ENCODE results near the gene LAMB1. TPM values are rescaled to one million over a fixed set of nuclear protein-coding genes. Genes with fewer than 3 reads are reported as not detected.

Gene LAMB1
- total RNA-seq, 1 donor from 2014 or later = not detected

DNA sequence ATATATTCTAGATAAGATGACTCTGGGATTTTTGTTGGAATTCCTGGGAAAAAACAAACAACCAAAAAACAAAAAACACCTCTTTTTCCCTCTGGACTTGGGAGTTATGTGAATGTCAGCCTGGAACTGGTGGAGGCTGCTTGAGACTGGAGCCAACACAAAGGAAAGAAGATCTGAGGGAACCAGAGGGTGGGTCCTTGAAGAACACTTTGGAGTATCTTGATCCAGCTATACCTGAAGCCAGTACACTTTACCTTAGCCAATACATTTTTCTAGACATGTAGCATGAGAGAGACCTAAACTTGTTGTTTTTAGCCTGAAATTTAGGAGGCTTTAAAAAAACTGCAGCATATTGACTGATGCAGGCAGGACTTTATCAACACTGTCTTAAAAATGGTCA is 5.9 kb upstream of the LAMB1 start:
- H3K4me3 Mint-ChIP-seq = no peak overlapping the region
- H3K27ac Mint-ChIP-seq = no peak overlapping the region
- intact Hi-C loops (cut with micrococcal nuclease) = loop anchor here (10.0 kb wide), 1 partner anchor 136 kb away; no protein-coding TSS in a partner anchor
- no peaks in the 10 kb centered on the region for H3K36me3 Mint-ChIP-seq (ENCODE audit: low read depth)
- DNase-seq (no peak), ATAC-seq (ENCODE audit: low read depth) (no peak)
- H3K27me3 Mint-ChIP-seq = peaks cover 35% of the 10 kb centered on the region
- POLR2A ChIA-PET = no interaction called here
- CTCF ChIA-PET = no interaction called here
- TF ChIP-seq, protein P1, sequence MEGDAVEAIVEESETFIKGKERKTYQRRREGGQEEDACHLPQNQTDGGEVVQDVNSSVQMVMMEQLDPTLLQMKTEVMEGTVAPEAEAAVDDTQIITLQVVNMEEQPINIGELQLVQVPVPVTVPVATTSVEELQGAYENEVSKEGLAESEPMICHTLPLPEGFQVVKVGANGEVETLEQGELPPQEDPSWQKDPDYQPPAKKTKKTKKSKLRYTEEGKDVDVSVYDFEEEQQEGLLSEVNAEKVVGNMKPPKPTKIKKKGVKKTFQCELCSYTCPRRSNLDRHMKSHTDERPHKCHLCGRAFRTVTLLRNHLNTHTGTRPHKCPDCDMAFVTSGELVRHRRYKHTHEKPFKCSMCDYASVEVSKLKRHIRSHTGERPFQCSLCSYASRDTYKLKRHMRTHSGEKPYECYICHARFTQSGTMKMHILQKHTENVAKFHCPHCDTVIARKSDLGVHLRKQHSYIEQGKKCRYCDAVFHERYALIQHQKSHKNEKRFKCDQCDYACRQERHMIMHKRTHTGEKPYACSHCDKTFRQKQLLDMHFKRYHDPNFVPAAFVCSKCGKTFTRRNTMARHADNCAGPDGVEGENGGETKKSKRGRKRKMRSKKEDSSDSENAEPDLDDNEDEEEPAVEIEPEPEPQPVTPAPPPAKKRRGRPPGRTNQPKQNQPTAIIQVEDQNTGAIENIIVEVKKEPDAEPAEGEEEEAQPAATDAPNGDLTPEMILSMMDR (IDR thresholded peaks at IDR 0.05) = no peak
- peaks cover 6% of the 10 kb centered on the region for H3K4me1 Mint-ChIP-seq
- no peaks in the 10 kb centered on the region for H3K9me3 Mint-ChIP-seq

DNA sequence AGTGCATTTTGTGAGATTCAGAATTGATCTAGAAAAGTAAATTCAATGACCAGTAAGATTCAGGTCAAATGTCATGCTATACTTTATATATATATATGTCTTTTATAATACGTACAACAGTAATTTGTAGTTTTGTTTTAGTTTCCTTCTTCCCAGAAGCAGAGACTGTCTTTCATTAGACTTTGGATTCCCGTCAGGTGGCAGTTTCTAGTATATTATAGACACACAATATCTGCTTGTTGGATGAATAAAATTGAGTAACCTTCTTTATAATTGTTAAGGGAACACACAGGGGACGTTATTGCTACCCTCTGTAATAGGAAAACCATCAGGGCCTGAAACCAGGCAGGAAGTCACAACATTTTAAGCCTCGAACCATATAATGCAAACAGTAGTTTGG is 5.3 kb upstream of the LAMB1 start:
- H3K27ac Mint-ChIP-seq = no peak overlapping the region
- DNase-seq (no peak), ATAC-seq (ENCODE audit: low read depth) (no peak)
- H3K27me3 Mint-ChIP-seq = peaks cover 39% of the 10 kb centered on the region
- no peaks in the 10 kb centered on the region for H3K9me3 Mint-ChIP-seq
- POLR2A ChIA-PET = no interaction called here
- intact Hi-C loops (cut with micrococcal nuclease) = loop anchor here (10.0 kb wide), 1 partner anchor 137 kb away; no protein-coding TSS in a partner anchor
- TF ChIP-seq, protein P1 (IDR thresholded peaks at IDR 0.05) = no peak
- peaks cover 9% of the 10 kb centered on the region for H3K4me1 Mint-ChIP-seq
- H3K4me3 Mint-ChIP-seq = no peak overlapping the region
- no peaks in the 10 kb centered on the region for H3K36me3 Mint-ChIP-seq (ENCODE audit: low read depth)
- CTCF ChIA-PET = no interaction called here

DNA sequence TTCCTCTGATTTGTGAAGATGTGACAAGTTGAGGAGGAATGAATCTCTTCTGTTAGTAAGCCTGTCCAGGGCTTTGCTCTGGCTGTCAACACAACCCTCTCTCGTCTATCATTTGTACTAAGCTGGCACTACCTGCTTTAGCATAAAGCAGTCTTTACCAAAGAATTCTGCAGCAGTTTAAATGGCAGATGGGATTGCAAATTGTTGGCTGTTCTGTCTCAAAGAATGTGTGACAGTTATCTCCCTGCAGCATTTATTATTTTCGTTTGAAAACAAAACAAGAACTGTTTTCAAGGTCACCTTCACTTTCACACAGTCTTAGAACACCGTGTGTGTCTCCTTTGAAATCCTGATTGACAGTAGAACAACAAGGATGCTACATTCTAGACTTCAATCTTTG is 4.8 kb upstream of the LAMB1 start:
- ChIA-PET CTCF (no interaction called here), POLR2A (no interaction called here)
- no peak overlapping the region for H3K4me3 Mint-ChIP-seq
- H3K36me3 Mint-ChIP-seq (ENCODE audit: low read depth) = no peaks in the 10 kb centered on the region
- no peaks in the 10 kb centered on the region for H3K9me3 Mint-ChIP-seq
- DNase-seq = no peak
- ATAC-seq (ENCODE audit: low read depth) = no peak
- no peak overlapping the region for H3K27ac Mint-ChIP-seq
- peaks cover 12% of the 10 kb centered on the region for H3K4me1 Mint-ChIP-seq
- intact Hi-C loops (cut with micrococcal nuclease) = loop anchor here (10.0 kb wide), 1 partner anchor 137 kb away; no protein-coding TSS in a partner anchor
- peaks cover 40% of the 10 kb centered on the region for H3K27me3 Mint-ChIP-seq
- TF ChIP-seq, protein P1 (IDR thresholded peaks at IDR 0.05) = no peak

DNA sequence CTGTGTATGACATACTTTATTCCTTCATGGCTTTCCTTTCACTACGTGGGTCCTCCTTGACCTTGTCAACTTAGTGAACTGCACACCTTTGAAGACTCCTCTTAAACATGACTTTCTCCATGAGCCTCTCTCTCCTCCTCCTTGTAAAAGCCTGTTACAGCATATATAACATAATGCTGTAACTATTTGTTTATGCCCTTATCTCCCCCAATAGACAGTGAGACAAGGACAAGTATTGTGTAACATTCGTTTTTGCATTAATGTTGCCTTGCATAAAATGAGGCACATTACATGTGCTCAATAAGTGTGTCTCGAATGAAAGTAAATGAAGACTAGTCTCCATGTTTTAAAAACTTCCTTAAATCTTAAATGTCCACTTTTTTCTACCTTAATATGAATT is 4.3 kb upstream of the LAMB1 start:
- no peak for ATAC-seq (ENCODE audit: low read depth)
- ChIA-PET POLR2A (no interaction called here), CTCF (no interaction called here)
- H3K27me3 Mint-ChIP-seq = peaks cover 42% of the 10 kb centered on the region
- H3K4me1 Mint-ChIP-seq = peaks cover 14% of the 10 kb centered on the region
- intact Hi-C loops (cut with micrococcal nuclease) = loop anchor here (10.0 kb wide), 1 partner anchor 138 kb away; no protein-coding TSS in a partner anchor
- TF ChIP-seq, protein P1 (IDR thresholded peaks at IDR 0.05) = no peak
- no peaks in the 10 kb centered on the region for H3K9me3 Mint-ChIP-seq
- no peak overlapping the region for H3K4me3 Mint-ChIP-seq
- no peak overlapping the region for H3K27ac Mint-ChIP-seq
- no peaks in the 10 kb centered on the region for H3K36me3 Mint-ChIP-seq (ENCODE audit: low read depth)
- DNase-seq = no peak

DNA sequence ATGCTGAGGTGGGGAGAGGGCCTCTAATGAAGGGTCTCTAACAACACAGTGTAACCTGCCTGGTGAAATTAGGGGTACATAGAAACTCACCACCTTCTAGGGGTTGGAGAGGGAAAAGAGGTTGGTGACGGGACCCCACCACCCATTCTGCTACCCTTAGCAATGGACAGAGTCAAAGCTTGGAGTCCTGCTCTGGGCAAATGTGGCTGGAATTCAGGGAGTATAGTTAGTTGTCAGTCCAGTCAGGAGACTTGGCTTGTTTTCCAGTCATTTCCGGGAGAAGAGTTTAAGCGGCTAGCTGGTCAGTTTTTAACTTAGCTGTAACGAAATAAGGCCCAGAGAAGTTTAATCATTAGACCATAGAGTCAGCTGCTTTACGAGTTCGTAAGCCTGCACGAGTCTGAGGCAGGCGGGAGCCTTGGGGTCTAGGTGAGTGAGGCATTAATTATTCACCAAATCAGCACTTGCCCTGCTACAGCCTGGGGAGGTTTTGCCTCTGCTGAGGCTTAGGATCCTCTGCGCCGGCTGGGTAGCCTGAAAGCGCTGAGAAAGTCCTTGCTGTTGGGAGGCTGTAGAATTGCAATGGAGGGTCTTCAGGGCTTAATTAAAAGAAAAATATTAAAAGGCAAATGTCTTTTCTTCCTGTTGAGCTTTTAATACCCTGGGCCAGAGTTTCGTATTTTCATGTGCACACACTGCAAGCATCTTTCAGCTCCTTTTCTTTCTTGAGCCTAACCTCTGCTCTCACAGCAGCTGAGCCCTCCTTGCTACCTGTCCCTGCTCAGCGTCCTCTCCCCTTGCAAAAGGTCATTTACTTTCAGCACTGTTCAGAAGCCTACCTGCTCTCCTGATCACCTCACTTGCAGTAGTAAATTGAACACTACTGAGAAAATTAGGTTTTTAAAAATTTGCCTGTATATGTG is 1.5 kb upstream of the LAMB1 start:
- H3K9me3 Mint-ChIP-seq = no peaks in the 10 kb centered on the region
- TF ChIP-seq, protein P1 (IDR thresholded peaks at IDR 0.05) = no peak
- peaks cover 21% of the 10 kb centered on the region for H3K4me1 Mint-ChIP-seq
- no peaks in the 10 kb centered on the region for H3K36me3 Mint-ChIP-seq (ENCODE audit: low read depth)
- H3K27ac Mint-ChIP-seq = no peak overlapping the region
- DNase-seq (no peak), ATAC-seq (ENCODE audit: low read depth) (no peak)
- peak overlapping the region; percentile 39 for H3K4me3 Mint-ChIP-seq
- POLR2A ChIA-PET = no interaction called here
- CTCF ChIA-PET = no interaction called here
- peaks cover 52% of the 10 kb centered on the region for H3K27me3 Mint-ChIP-seq
- intact Hi-C loops (cut with micrococcal nuclease) = loop anchor here (10.0 kb wide), 1 partner anchor 140 kb away; no protein-coding TSS in a partner anchor
